H9 (cell line): Measurements from ENCODE around the gene TBC1D2. TPM values are rescaled to one million over a fixed set of nuclear protein-coding genes. Genes with fewer than 3 reads are reported as not detected.

ENCODE experiments used
- DNase-seq: peaks from one replicate; pipeline ENCODE4 v3.0.0-alpha.2; 2017
- H2AFZ ChIP-seq: one replicate; pipeline ENCODE4 v1.6.1; 2013; ENCODE audit warnings: mild to moderate bottlenecking, low read length, control low read depth, moderate library complexity
- H2AK5ac ChIP-seq: 2 replicates; pipeline ENCODE4 v1.6.1; 2013; ENCODE audit warnings: low read length, control low read depth, mixed read lengths; ENCODE audit not compliant: insufficient read length
- H2BK120ac ChIP-seq: one replicate; pipeline ENCODE4 v1.6.1; 2013; ENCODE audit warnings: low read depth, mild to moderate bottlenecking, low read length, control low read depth, inconsistent platforms; ENCODE audit not compliant: poor library complexity, severe bottlenecking
- H2BK12ac ChIP-seq: 2 replicates; pipeline ENCODE4 v1.6.1; 2013; ENCODE audit warnings: low read length, control low read depth, mixed read lengths, low read depth; ENCODE audit not compliant: insufficient read length
- H2BK15ac ChIP-seq: 2 replicates; pipeline ENCODE4 v1.6.1; 2013; ENCODE audit warnings: low read depth, low read length, control low read depth
- H2BK20ac ChIP-seq: one replicate; pipeline ENCODE4 v1.6.1; 2013; ENCODE audit warnings: low read depth, mild to moderate bottlenecking, low read length, control low read depth, inconsistent platforms; ENCODE audit not compliant: poor library complexity, severe bottlenecking
- H2BK5ac ChIP-seq: 2 replicates; pipeline ENCODE4 v1.6.1; 2013; ENCODE audit warnings: low read length, control low read depth, mixed read lengths; ENCODE audit not compliant: insufficient read length
- H3K14ac ChIP-seq: 2 replicates; pipeline ENCODE4 v1.6.1; 2013; ENCODE audit warnings: low read length, control low read depth; ENCODE audit not compliant: insufficient read depth
- H3K18ac ChIP-seq: 2 replicates; pipeline ENCODE4 v1.6.1; 2013; ENCODE audit warnings: low read depth, mild to moderate bottlenecking, mixed read lengths, low read length, control low read depth; ENCODE audit not compliant: insufficient read length
- H3K23ac ChIP-seq: 2 replicates; pipeline ENCODE4 v1.6.1; 2013; ENCODE audit warnings: low read length, control low read depth, mixed read lengths, low read depth; ENCODE audit not compliant: insufficient read length
- H3K23me2 ChIP-seq: 2 replicates; pipeline ENCODE4 v1.6.1; 2013; ENCODE audit warnings: low read depth, mild to moderate bottlenecking, mixed read lengths, low read length, control low read depth; ENCODE audit not compliant: insufficient read length, poor library complexity, severe bottlenecking
- H3K27ac ChIP-seq: 2 replicates; pipeline ENCODE4 v1.5.1; 2013; ENCODE audit warnings: low read length, control low read depth, mixed read lengths, low read depth; ENCODE audit not compliant: insufficient read length
- H3K27me3 ChIP-seq: 2 replicates; pipeline ENCODE4 v1.6.1; 2013; ENCODE audit warnings: low read length, control low read depth, inconsistent platforms; ENCODE audit not compliant: insufficient read depth
- H3K4ac ChIP-seq: 2 replicates; pipeline ENCODE4 v1.6.1; 2013; ENCODE audit warnings: low read depth, mild to moderate bottlenecking, control low read depth, inconsistent platforms, low read length, moderate library complexity
- H3K4me1 ChIP-seq: 2 replicates; pipeline ENCODE4 v1.6.1; 2013; ENCODE audit warnings: low read length, control low read depth, inconsistent platforms; ENCODE audit not compliant: insufficient read depth
- H3K4me2 ChIP-seq: 2 replicates; pipeline ENCODE4 v1.6.1; 2013; ENCODE audit warnings: low read length, control low read depth, mixed read lengths; ENCODE audit not compliant: insufficient read length, insufficient read depth
- H3K56ac ChIP-seq: 2 replicates; pipeline ENCODE4 v1.6.1; 2013; ENCODE audit warnings: low read depth, mild to moderate bottlenecking, mixed read lengths, low read length, control low read depth; ENCODE audit not compliant: insufficient read length
- H3K79me1 ChIP-seq: 2 replicates; pipeline ENCODE4 v1.6.1; 2013; ENCODE audit warnings: low read depth, mild to moderate bottlenecking, moderate library complexity, low read length, control low read depth, inconsistent platforms; ENCODE audit not compliant: insufficient read depth, poor library complexity, severe bottlenecking
- H3K79me2 ChIP-seq: 2 replicates; pipeline ENCODE4 v1.6.1; 2013; ENCODE audit warnings: low read length, control low read depth, inconsistent platforms; ENCODE audit not compliant: insufficient read depth
- H3K9ac ChIP-seq: 2 replicates; pipeline ENCODE4 v1.6.1; 2013; ENCODE audit warnings: low read length, control low read depth, mixed read lengths; ENCODE audit not compliant: insufficient read length; ENCODE audit errors: extremely low read depth
- H3K9me3 ChIP-seq: one replicate; pipeline ENCODE4 v1.6.1; 2013; ENCODE audit warnings: low read depth, low read length, inconsistent platforms; ENCODE audit not compliant: control insufficient read depth
- H3T11ph ChIP-seq: one replicate; pipeline ENCODE4 v1.6.1; 2013; ENCODE audit warnings: mild to moderate bottlenecking, low read length, control low read depth, inconsistent platforms
- H4K20me1 ChIP-seq: one replicate; pipeline ENCODE4 v1.6.1; 2013; ENCODE audit not compliant: control insufficient read depth, insufficient read length, insufficient read depth
- H4K5ac ChIP-seq: 2 replicates; pipeline ENCODE4 v1.6.1; 2013; ENCODE audit warnings: low read depth, mild to moderate bottlenecking, mixed read lengths, low read length, control low read depth; ENCODE audit not compliant: insufficient read length
- H4K8ac ChIP-seq: replicated peaks from 2 replicates; pipeline ENCODE4 v1.6.1; 2013; ENCODE audit warnings: low read length, control low read depth, mixed read lengths, low read depth; ENCODE audit not compliant: insufficient read length
- H4K91ac ChIP-seq: 2 replicates; pipeline ENCODE4 v1.6.1; 2013; ENCODE audit warnings: low read depth, mild to moderate bottlenecking, moderate library complexity, mixed read lengths, low read length, control low read depth; ENCODE audit not compliant: insufficient read length
- H3K27ac Mint-ChIP-seq, 3 experiments: 2 replicates in 2 of 3; 3 replicates in 1 of 3; pipeline ENCODE4 v1.8.0; 2020 to 2021; ENCODE audit warnings: mixed read lengths in 3 of 3, mild to moderate bottlenecking in 1 of 3, moderate library complexity in 1 of 3
- H3K27me3 Mint-ChIP-seq: 2 replicates; pipeline ENCODE4 v1.8.0; 2021; ENCODE audit warnings: low read depth, mild to moderate bottlenecking, moderate library complexity, mixed read lengths
- H3K36me3 Mint-ChIP-seq, 3 experiments: 2 replicates in 2 of 3; 3 replicates in 1 of 3; pipeline ENCODE4 v1.8.0; 2020 to 2021; ENCODE audit warnings: low read depth in 3 of 3, mixed read lengths in 3 of 3; ENCODE audit not compliant: insufficient read depth in 1 of 3
- H3K4me1 Mint-ChIP-seq, 2 experiments: 2 replicates each; pipeline ENCODE4 v1.8.0; 2020; ENCODE audit warnings: mixed read lengths in 2 of 2
- H3K4me3 Mint-ChIP-seq, 2 experiments: 2 replicates in 1 of 2; 3 replicates in 1 of 2; pipeline ENCODE4 v1.8.0; 2020 to 2021; ENCODE audit warnings: mild to moderate bottlenecking in 2 of 2, mixed read lengths in 2 of 2, moderate library complexity in 1 of 2
- H3K9me3 Mint-ChIP-seq, 2 experiments: 2 replicates in 1 of 2; 3 replicates in 1 of 2; pipeline ENCODE4 v1.8.0; 2020; ENCODE audit warnings: mild to moderate bottlenecking in 2 of 2, mixed read lengths in 2 of 2, moderate library complexity in 1 of 2
- WGBS: extraction: QIAGEN DNeasy Blood & Tissue Kit; methylation state at CpG from one replicate; pipeline ENCODE4 v1.1.7; 2013; ENCODE audit warnings: missing lambda C conversion rate, low lambda C conversion rate, mixed read lengths; ENCODE audit not compliant: insufficient read length; ENCODE audit errors: extremely low coverage; 5-methylcytosine and 5-hydroxymethylcytosine counted together
- total RNA-seq: library from RNA; stranded (reverse); gene quantifications from 2 replicates; pipeline ENCODE4 v1.2.1, GENCODE V29; 2021
- TF ChIP-seq, protein P1 (sequence below): fragments of 200-600 bp; sonication (generic); conservative IDR thresholded peaks from 3 replicates; pipeline ENCODE4 v1.8.0; 2021; ENCODE audit warnings: antibody characterized with exemption, mild to moderate bottlenecking

The TBC1D2 gene
- total RNA-seq, 1 experiment from 2014 or later: 2.9 TPM

- Histone ChIP-seq H3K79me1 (no peaks in the 10 kb centered on the region), H3K27ac (no peak overlapping the region), H3K56ac (no peak overlapping the region), H3K23ac (no peak overlapping the region), H4K5ac (no peak overlapping the region), H3K14ac (no peak overlapping the region), H3K79me2 (no peaks in the 10 kb centered on the region), H3K18ac (no peak overlapping the region), H2BK120ac (no peak overlapping the region), H4K20me1 (no peaks in the 10 kb centered on the region), H2BK5ac (no peak overlapping the region), H3K9me3 (no peaks in the 10 kb centered on the region), H4K8ac (no peak overlapping the region), H3K4me2 (no peak overlapping the region), H4K91ac (no peak overlapping the region), H2AFZ (no peak overlapping the region), H3K9ac (no peak overlapping the region), H3K23me2 (no peaks in the 10 kb centered on the region), H3K27me3 (no peaks in the 10 kb centered on the region; the same call in 1 of the 2 replicates), H2AK5ac (no peak overlapping the region), H2BK12ac (no peak overlapping the region), H3K4me1 (no peaks in the 10 kb centered on the region), H3T11ph (no peak overlapping the region), H3K4ac (no peak overlapping the region), H2BK20ac (no peak overlapping the region), H2BK15ac (no peak overlapping the region)
- Mint-ChIP-seq H3K4me1 (no peaks in the 10 kb centered on the region), H3K4me3 (no peak overlapping the region), H3K27ac (peak overlapping the region in 2 of 3 experiments; percentile 63 to 74; a peak in 3 of 7 replicates), H3K27me3 (no peaks in the 10 kb centered on the region), H3K36me3 (peaks cover 0 to 2% (median 0%) of the 10 kb centered on the region in 3 experiments; a peak in 2 of 7 replicates), H3K9me3 (no peaks in the 10 kb centered on the region)
- TF ChIP-seq, protein P1, sequence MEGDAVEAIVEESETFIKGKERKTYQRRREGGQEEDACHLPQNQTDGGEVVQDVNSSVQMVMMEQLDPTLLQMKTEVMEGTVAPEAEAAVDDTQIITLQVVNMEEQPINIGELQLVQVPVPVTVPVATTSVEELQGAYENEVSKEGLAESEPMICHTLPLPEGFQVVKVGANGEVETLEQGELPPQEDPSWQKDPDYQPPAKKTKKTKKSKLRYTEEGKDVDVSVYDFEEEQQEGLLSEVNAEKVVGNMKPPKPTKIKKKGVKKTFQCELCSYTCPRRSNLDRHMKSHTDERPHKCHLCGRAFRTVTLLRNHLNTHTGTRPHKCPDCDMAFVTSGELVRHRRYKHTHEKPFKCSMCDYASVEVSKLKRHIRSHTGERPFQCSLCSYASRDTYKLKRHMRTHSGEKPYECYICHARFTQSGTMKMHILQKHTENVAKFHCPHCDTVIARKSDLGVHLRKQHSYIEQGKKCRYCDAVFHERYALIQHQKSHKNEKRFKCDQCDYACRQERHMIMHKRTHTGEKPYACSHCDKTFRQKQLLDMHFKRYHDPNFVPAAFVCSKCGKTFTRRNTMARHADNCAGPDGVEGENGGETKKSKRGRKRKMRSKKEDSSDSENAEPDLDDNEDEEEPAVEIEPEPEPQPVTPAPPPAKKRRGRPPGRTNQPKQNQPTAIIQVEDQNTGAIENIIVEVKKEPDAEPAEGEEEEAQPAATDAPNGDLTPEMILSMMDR: peak; percentile 53; the same call in 2 of the 3 replicates
- no CpG with 5 or more reads among the region's 9 CpGs for WGBS
- no peak for DNase-seq
These were observed 21.1 kb downstream of the TBC1D2 start for GRCh38 chr9:98234245-98234825.
